Upper lobe of left lung (tissue), 6 donors: Measurements from ENCODE around the gene MYH4. TPM values are rescaled to one million over a fixed set of nuclear protein-coding genes. Genes with fewer than 3 reads are reported as not detected.

Source experiments
- ATAC-seq, 2 donors: fragments of 200-7000 bp; cut with Tn5 transposase; one replicate each; pipeline ENCODE4 v1.9.1; 2022; ENCODE audit warnings: mild to moderate bottlenecking in 2 of 2, moderate library complexity in 2 of 2; ENCODE audit not compliant: low FRiP score in 2 of 2
- DNase-seq, 2 donors: peaks; one replicate each; pipeline ENCODE4 v3.0.0-alpha.2; 2019 to 2020
- H3K27ac ChIP-seq, 4 donors: fragments of 200-600 bp; sonication (generic); one replicate each; pipeline ENCODE4 v1.5.1; 2016 to 2019
- H3K27me3 ChIP-seq, 4 donors: fragments of 200-600 bp; sonication (generic); one replicate each; pipeline ENCODE4 v1.5.1; 2017 to 2019
- H3K36me3 ChIP-seq, 4 donors: fragments of 200-600 bp; sonication (generic); one replicate each; pipeline ENCODE4 v1.5.1; 2016 to 2019
- H3K4me1 ChIP-seq, 4 donors: fragments of 200-600 bp; sonication (generic); one replicate each; pipeline ENCODE4 v1.5.1; 2018 to 2019
- H3K4me3 ChIP-seq, 4 donors: fragments of 200-600 bp; sonication (generic); one replicate each; pipeline ENCODE4 v1.5.1; 2017 to 2019; ENCODE audit warnings: mild to moderate bottlenecking in 2 of 4, moderate library complexity in 1 of 4
- H3K9me3 ChIP-seq, 4 donors: fragments of 200-600 bp; sonication (generic); one replicate each; pipeline ENCODE4 v1.5.1; 2018 to 2019
- EP300 ChIP-seq, 4 donors: sonication (generic); formaldehyde crosslinking; IDR thresholded peaks; one replicate each; pipeline ENCODE4 v1.5.1; 2017; ENCODE audit warnings: antibody characterized with exemption in 4 of 4, control low read depth in 2 of 4
- POLR2A ChIP-seq, 4 donors: fragments of 450-650 bp; IDR thresholded peaks; one replicate each; pipeline ENCODE4 v1.5.1; 2016 to 2017; ENCODE audit warnings: antibody characterized with exemption in 4 of 4, mild to moderate bottlenecking in 2 of 4
- POLR2AphosphoS5 ChIP-seq, 2 donors: sonication (generic); formaldehyde crosslinking; IDR thresholded peaks; one replicate each; pipeline ENCODE4 v1.5.1; 2017; ENCODE audit warnings: antibody characterized with exemption in 2 of 2
- WGBS, 2 donors: methylation state at CpG; one replicate each; pipeline ENCODE4 v1.1.5; 2017 to 2018; 5-methylcytosine and 5-hydroxymethylcytosine counted together
- total RNA-seq, 6 donors: library from RNA; depleted of rRNA in 4 of 6; stranded (reverse); fragments of >200 nt in 4 of 6; gene quantifications; one replicate each; pipeline versions ENCODE4 v1.1.0 to v1.2.1, GENCODE V29; 2016 to 2021
- TF ChIP-seq, protein P1 (sequence below), 6 experiments: fragments of 450-650 bp in 4 of 6; fragments of 200-600 bp in 2 of 6; sonication (generic) in 2 of 6; IDR thresholded peaks; one replicate each; pipeline ENCODE4 v1.5.1; 2016 to 2019; ENCODE audit warnings: antibody characterized with exemption in 6 of 6
- donor health status: DM: no; HTN: no; CAD: no; lungs with moderate emphysema.
- donor health status: DM: no; HTN: yes; CAD: no; lungs with severe emphysema.

Gene MYH4
- total RNA-seq: not detected

DNA sequence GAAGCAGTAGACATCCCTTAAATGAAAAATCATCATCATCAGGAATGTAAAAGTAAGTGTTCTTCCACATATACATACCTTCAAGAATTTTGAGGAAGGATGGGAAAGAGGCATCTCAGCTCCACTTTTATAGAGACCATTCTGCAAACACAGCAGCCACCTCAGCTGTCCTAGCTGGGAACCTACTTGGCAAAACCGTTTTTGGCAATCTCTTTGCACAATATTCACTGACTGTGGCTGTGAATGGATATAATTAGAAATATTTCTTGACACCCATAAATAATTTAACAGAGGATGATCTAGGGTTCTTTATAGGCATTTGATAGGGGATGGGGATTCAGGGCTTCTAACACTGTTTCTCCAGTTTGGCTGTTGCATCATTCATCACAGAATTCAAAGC, at the start of gene MYH4:
MYH4 (minus strand) TSS at position 101 of the 400 bp plus-strand sequence. CDS start 2,814 bp downstream, outside the sequence.
- 52 to 74% methylated on average over 1 of the region's 1 CpG for WGBS, 2 donors
- H3K4me1 ChIP-seq: no peaks in the 10 kb centered on the region
- no peak within 1 kb of the TSS for H3K27ac ChIP-seq
- H3K36me3 ChIP-seq: no peaks in the 10 kb centered on the region
- no peak for DNase-seq
- TF ChIP-seq, protein P1, sequence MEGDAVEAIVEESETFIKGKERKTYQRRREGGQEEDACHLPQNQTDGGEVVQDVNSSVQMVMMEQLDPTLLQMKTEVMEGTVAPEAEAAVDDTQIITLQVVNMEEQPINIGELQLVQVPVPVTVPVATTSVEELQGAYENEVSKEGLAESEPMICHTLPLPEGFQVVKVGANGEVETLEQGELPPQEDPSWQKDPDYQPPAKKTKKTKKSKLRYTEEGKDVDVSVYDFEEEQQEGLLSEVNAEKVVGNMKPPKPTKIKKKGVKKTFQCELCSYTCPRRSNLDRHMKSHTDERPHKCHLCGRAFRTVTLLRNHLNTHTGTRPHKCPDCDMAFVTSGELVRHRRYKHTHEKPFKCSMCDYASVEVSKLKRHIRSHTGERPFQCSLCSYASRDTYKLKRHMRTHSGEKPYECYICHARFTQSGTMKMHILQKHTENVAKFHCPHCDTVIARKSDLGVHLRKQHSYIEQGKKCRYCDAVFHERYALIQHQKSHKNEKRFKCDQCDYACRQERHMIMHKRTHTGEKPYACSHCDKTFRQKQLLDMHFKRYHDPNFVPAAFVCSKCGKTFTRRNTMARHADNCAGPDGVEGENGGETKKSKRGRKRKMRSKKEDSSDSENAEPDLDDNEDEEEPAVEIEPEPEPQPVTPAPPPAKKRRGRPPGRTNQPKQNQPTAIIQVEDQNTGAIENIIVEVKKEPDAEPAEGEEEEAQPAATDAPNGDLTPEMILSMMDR (IDR thresholded peaks at IDR 0.05): no peak
- no peak for TF ChIP-seq EP300 (IDR thresholded peaks at IDR 0.05)
- ATAC-seq: no peak
- no peak within 1 kb of the TSS for H3K4me3 ChIP-seq
- no peaks in the 10 kb centered on the region for H3K27me3 ChIP-seq
- H3K9me3 ChIP-seq: no peaks in the 10 kb centered on the region

DNA sequence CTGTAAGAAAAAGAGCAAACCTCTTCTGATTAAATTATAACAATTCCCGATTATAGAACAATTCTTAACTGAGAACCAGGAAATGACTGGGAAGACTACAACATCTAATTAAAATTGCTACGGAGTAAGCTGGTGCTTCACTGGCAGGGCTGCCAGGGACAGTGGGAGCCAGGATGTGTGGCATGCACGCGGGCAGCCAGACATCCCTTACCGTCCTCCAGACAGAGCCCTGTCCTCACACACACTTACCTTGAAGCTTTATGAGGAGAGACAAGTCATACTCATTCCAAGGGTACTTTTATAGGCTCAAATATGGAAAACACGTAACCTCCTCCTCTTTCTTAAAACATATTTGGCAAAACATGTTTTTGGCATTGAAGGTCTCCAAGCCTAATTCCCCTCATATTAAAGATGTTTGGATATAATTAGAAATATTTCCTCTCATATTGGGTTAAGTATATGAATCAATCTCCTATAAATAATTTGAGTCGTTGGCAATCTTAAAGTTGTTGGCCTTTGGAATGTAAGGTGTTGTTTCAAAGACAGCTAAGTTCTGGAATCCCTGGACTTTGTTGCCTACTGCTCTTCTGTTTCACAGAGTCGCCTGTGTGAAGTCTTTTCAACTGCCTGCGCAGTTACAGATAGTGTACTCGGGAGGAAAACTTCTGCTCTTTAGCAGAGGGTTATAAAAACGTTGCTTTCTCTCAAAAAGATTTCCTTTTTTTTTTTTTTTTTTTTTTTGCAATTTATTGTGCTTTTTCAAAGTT, 49.1 kb upstream of the MYH4 start, which contains the start of gene MYH1:
MYH1 (minus strand) TSS at position 272 of the 767 bp plus-strand sequence. CDS start 1,900 bp downstream, outside the sequence.
- TF ChIP-seq POLR2AphosphoS5 (IDR thresholded peaks at IDR 0.05): no peak
- TF ChIP-seq, protein P1 (IDR thresholded peaks at IDR 0.05): no peak
- TF ChIP-seq EP300 (IDR thresholded peaks at IDR 0.05): no peak
- no peak for TF ChIP-seq POLR2A (IDR thresholded peaks at IDR 0.05)
- Histone ChIP-seq H3K9me3 (no peaks in the 10 kb centered on the region), H3K4me3 (no peak within 1 kb of the TSS), H3K27me3 (no peaks in the 10 kb centered on the region), H3K27ac (no peak within 1 kb of the TSS), H3K4me1 (no peaks in the 10 kb centered on the region), H3K36me3 (no peaks in the 10 kb centered on the region)
- WGBS, 2 donors: 72 to 73% methylated on average over 11 of the region's 11 CpGs
- ATAC-seq (no peak), DNase-seq (no peak)

DNA sequence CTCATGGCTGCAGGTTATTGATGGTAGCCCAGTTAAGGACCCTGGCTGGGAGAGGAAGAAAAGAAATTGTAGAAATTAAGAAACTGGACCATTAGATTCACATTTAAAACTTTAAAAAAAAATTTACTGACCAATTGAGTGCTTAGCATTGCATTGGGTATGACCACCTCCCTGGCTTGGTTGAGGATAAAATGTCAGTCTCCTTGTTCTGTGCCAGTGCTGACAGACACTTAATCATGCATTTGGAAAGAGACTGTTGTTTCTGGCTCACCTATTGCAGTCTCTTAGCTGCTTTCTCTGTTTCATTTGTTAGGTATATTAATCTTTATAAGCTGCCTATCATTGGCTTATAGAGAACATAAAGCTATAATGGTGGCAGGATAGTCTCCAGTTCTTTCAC, 47.3 kb upstream of the MYH4 start:
- Histone ChIP-seq H3K4me3 (no peak overlapping the region), H3K36me3 (no peaks in the 10 kb centered on the region), H3K27me3 (no peaks in the 10 kb centered on the region), H3K4me1 (no peaks in the 10 kb centered on the region), H3K9me3 (no peaks in the 10 kb centered on the region), H3K27ac (no peak overlapping the region)
- DNase-seq (no peak), ATAC-seq (no peak)
- no peak for TF ChIP-seq POLR2A (IDR thresholded peaks at IDR 0.05)

DNA sequence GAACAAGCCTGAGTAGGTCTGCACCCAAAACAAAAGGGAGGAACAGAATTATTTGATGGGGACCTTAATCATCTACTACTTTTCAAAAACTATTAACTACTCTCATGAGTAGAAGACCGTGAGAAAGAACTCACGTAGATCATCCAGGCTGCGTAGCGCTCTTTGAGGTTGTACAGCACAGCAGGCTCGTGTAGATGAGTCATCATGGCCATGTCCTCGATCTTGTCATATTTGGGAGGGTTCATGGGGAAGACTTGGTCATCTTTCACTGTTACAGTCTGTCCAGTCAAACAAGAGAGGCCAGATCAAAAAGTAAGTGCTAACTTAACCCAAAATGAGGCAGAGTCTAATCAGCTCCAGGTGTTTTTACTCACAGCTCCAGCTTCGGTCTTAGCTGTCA, 46.7 kb upstream of the MYH4 start:
- no peak overlapping the region for H3K4me3 ChIP-seq
- H3K4me1 ChIP-seq: no peaks in the 10 kb centered on the region
- no peaks in the 10 kb centered on the region for H3K27me3 ChIP-seq
- H3K27ac ChIP-seq: no peak overlapping the region
- DNase-seq (no peak), ATAC-seq (no peak)
- H3K9me3 ChIP-seq: no peaks in the 10 kb centered on the region
- WGBS, 2 donors: 81 to 84% methylated on average over 7 of the region's 7 CpGs
- TF ChIP-seq, protein P1 (IDR thresholded peaks at IDR 0.05): no peak
- TF ChIP-seq POLR2AphosphoS5 (IDR thresholded peaks at IDR 0.05): no peak
- no peak for TF ChIP-seq EP300 (IDR thresholded peaks at IDR 0.05)
- TF ChIP-seq POLR2A (IDR thresholded peaks at IDR 0.05): no peak
- H3K36me3 ChIP-seq: no peaks in the 10 kb centered on the region

DNA sequence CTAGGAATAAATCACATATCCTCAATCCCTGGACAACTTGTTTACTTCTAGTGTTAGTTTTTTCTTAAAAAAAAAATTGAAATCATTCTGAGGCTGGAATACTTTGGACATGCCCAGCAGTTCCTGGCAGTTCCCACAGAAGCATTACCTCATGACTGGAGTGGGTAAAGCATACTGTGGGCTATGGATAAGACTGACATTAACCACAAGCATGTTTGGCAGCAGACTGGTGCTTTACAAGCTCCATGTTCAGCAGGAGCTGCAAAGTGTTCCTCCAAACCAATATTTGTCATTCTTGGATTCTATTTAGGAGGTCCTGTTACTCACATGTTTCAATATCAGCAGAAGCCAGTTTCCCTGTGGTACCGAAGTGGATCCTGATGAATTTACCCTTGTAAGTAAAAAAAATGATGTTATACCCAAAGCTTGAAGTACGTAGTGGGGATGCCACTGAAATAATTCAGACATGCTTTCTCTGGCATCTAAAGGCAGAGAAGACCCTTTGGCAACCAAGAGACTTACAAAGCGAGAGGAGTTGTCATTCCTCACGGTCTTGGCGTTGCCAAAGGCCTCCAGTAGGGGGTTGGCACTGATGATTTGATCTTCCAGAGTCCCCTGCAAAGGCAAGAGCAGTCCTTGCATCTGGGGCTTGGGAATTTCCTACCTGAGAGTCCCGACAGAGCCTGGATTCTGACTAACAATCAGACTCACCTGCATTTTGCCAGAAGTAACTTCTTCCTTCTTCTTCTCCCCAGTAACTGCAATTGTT, 44.1 kb upstream of the MYH4 start:
- ATAC-seq (peak in 1 of 2 donors; percentile 66), DNase-seq (no peak)
- H3K9me3 ChIP-seq: no peaks in the 10 kb centered on the region
- WGBS, 2 donors: 61 to 70% methylated on average over 6 of the region's 6 CpGs
- TF ChIP-seq, protein P1 (IDR thresholded peaks at IDR 0.05): no peak
- TF ChIP-seq POLR2A (IDR thresholded peaks at IDR 0.05) (no peak), EP300 (IDR thresholded peaks at IDR 0.05) (no peak), POLR2AphosphoS5 (IDR thresholded peaks at IDR 0.05) (no peak)
- no peak overlapping the region for H3K4me3 ChIP-seq
- H3K4me1 ChIP-seq: no peaks in the 10 kb centered on the region
- H3K27ac ChIP-seq: no peak overlapping the region
- H3K36me3 ChIP-seq: no peaks in the 10 kb centered on the region
- no peaks in the 10 kb centered on the region for H3K27me3 ChIP-seq
